ENCODE results near the gene JUP. TPM values are rescaled to one million over a fixed set of nuclear protein-coding genes. Genes with fewer than 3 reads are reported as not detected.

The JUP gene
- total and polyA plus RNA-seq, 7 donors: 22.2 to 494 (median 40.3) TPM

GRCh38 chr17:41821776-41822175 is 35.3 kb upstream of the JUP start:
- intact Hi-C loops (cut with DNase I): no loop called here
- WGBS, 2 donors: 77 to 89% methylated on average over 14 of the region's 14 CpGs
- Histone ChIP-seq H3K27me3 (no peaks in the 10 kb centered on the region), H3K4me3 (no peak overlapping the region), H3K4me1 (no peaks in the 10 kb centered on the region), H3K36me3 (peaks cover 4 to 20% (median 6%) of the 10 kb centered on the region in 4 donors), H3K27ac (no peak overlapping the region), H3K9me3 (no peaks in the 10 kb centered on the region)
- no peak for DNase-seq
- TF ChIP-seq POLR2AphosphoS5 (IDR thresholded peaks at IDR 0.05) (no peak), EP300 (IDR thresholded peaks at IDR 0.05) (no peak), POLR2A (IDR thresholded peaks at IDR 0.05) (no peak), CTCF (IDR thresholded peaks at IDR 0.05) (no peak)

GRCh38 chr17:41818024-41818423 is 31.5 kb upstream of the JUP start:
- Histone ChIP-seq H3K4me3 (no peak overlapping the region), H3K27ac (no peak overlapping the region), H3K27me3 (no peaks in the 10 kb centered on the region), H3K36me3 (no peaks in the 10 kb centered on the region), H3K4me1 (peaks cover 0 to 15% (median 8%) of the 10 kb centered on the region in 4 donors), H3K9me3 (no peaks in the 10 kb centered on the region)
- TF ChIP-seq POLR2A (IDR thresholded peaks at IDR 0.05) (no peak), CTCF (IDR thresholded peaks at IDR 0.05) (no peak), POLR2AphosphoS5 (IDR thresholded peaks at IDR 0.05) (no peak), EP300 (IDR thresholded peaks at IDR 0.05) (no peak)
- intact Hi-C loops (cut with DNase I): no loop called here
- DNase-seq: no peak
- WGBS, 2 donors: 93 to 95% methylated on average over 20 of the region's 20 CpGs

GRCh38 chr17:41816637-41817320 is 30.3 kb upstream of the JUP start:
- peaks cover 0 to 27% (median 18%) of the 10 kb centered on the region in 4 donors for H3K4me1 ChIP-seq
- no peaks in the 10 kb centered on the region for H3K27me3 ChIP-seq
- H3K27ac ChIP-seq: no peak overlapping the region
- H3K36me3 ChIP-seq: no peaks in the 10 kb centered on the region
- intact Hi-C loops (cut with DNase I): no loop called here
- no peak overlapping the region for H3K4me3 ChIP-seq
- no peak for DNase-seq
- no peaks in the 10 kb centered on the region for H3K9me3 ChIP-seq
- TF ChIP-seq CTCF (IDR thresholded peaks at IDR 0.05) (no peak), POLR2A (IDR thresholded peaks at IDR 0.05) (no peak), EP300 (IDR thresholded peaks at IDR 0.05) (no peak), POLR2AphosphoS5 (IDR thresholded peaks at IDR 0.05) (no peak)
- WGBS, 2 donors: 93 to 95% methylated on average over 23 of the region's 23 CpGs

GRCh38 chr17:41814195-41814594 is 27.7 kb upstream of the JUP start:
- no peak for TF ChIP-seq CTCF (IDR thresholded peaks at IDR 0.05)
- TF ChIP-seq EP300 (IDR thresholded peaks at IDR 0.05): no peak
- no peak for TF ChIP-seq POLR2AphosphoS5 (IDR thresholded peaks at IDR 0.05)
- TF ChIP-seq POLR2A (IDR thresholded peaks at IDR 0.05): no peak
- H3K4me1 ChIP-seq: peaks cover 0 to 48% (median 38%) of the 10 kb centered on the region in 4 donors

More at GRCh38 chr17:41814195-41814594, 27.7 kb upstream of the JUP start:
- no peak overlapping the region for H3K4me3 ChIP-seq
- peak overlapping the region; percentile 80 to 84 (median 80) for H3K27ac ChIP-seq
- H3K36me3 ChIP-seq: no peaks in the 10 kb centered on the region
- DNase-seq: no peak
- no peaks in the 10 kb centered on the region for H3K9me3 ChIP-seq
- 64 to 68% methylated on average over 1 of the region's 1 CpG for WGBS, 2 donors
- no peaks in the 10 kb centered on the region for H3K27me3 ChIP-seq
- intact Hi-C loops (cut with DNase I): loop anchor here (5.0 kb wide), 1 partner anchor 103 kb away; the partner anchor contains the start of gene ACLY
